ENCODE data around the gene LIFR.
"Not testable (repeated sequence)": the region's sequence is repeated elsewhere in the genome, so short reads cannot be mapped to it uniquely, and the experiment has no call there.

Gene LIFR

DNA sequence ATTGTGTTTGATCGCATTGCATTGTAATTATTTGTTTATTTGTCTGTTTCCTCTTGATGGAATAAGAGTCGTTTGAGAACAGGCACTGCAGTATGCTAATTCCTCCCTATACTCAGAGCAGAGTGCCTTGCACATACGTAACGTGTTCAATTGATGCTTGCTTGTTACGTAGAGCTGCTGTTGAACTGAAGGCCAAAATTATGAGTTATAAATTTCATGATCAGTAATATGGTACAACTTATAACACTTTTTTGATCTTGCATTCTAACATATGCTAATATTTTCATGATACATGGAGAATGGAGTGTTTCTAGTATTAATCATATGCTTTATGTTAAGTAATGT is 26.5 kb upstream of the LIFR start:
- DNase-seq: no peak

- no peak for DNase-seq
Measured at GRCh38 chr5:38582293-38582974, 26.0 kb upstream of the LIFR start.

DNA sequence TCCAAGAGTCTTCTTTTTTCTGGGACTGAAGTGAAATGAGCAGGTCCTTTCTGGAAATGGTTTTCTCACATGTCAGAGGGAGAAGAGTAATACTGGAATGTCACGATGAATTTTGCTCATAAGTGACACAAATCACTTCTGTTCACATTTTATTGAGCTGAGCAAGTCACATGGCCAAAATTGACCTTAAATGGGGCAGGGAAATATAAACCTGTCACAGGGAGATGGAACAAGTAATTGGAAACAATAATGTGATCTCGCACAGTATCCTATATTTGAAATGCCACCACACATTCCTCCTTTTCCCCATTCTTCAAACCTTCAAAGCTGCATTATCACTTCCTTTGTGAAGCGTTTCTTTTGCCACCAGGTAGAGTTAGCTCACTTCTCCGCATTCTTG is 25.2 kb upstream of the LIFR start:
- no peak for DNase-seq

DNA sequence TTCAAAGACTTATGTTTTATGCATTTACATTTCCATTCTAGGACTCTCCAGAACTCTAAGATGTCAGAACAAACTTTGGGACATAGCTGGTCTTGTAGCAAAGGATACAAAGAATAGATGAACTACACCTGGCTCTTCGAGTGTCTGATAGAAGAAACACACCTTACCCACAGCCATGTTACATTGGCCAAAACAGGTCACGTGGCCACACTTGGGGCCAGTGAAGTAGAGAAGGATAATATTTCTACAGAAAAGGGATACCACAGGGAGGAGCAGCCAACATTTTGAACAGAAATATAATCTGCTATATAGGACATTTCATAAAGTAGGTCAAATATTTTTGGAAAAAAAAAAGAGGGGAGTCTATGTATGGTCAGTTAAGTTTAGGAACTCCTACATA is 22.7 kb upstream of the LIFR start:
- DNase-seq: no peak

- no peak for DNase-seq
Measured at GRCh38 chr5:38576961-38577684, 20.7 kb upstream of the LIFR start.

- no peak for DNase-seq
Measured at GRCh38 chr5:38576442-38576841, 20.0 kb upstream of the LIFR start.

GRCh38 chr5:38575476-38575875 is 19.0 kb upstream of the LIFR start:
- DNase-seq: no peak

DNA sequence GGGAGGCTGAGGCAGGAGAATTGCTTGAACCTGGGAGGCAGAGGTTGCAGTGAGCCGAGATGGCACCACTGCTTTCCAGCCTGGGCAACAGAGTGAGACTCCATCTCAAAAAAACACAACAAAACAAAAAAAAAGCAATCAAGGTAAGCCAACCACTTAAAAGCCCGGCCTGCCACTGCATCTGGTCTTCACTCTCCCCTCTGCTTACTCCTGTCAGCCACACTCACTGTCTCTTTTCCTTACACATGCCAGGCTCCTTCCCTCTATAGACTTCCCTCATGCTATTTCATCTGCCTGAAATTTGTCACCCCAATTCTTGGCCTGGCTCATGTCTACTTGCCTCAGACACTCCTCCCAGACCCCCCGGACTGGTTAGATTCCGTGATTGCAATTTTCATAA is 17.6 kb upstream of the LIFR start:
- DNase-seq: no peak

DNA sequence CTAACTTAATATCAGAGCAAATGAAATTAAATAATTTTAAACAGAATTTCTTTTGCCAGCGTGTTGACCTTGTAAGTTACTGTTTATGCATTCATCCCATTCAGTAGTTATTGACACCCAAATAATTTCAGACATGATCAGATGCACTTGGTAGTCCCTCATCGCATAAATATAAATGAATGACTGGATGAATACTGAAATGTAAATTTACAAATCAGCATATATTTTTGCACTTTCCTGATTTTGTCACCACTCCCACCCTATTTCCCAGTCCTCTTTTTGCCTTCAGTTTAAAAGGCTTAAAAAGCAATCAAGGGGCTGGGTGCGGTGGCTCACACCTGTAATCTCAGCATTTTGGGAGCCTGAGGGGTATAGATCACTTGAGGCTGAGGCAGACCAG is 17.1 kb upstream of the LIFR start:
- DNase-seq: no peak

DNA sequence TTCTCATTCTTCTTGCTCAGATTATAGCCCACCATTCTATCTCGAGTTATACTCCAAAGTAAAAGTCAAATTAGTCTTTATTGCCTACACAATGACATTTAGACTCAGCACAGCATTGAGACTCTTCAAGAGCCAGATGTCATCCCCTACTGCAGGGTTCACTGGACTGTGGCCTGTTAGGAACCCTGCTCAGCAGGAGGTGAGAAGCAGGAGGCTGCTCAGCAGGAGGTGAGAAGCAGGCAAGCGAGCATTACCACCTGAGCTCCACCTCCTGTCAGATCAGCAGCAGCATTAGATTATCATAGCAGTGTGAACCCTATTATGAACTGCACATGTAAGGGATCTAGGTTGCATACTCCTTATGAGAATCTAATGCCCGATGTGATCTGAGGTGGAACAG is 12.7 kb upstream of the LIFR start:
- no peak for DNase-seq

- DNase-seq: not testable (repeated sequence)
Measured at GRCh38 chr5:38567306-38567705, 10.9 kb upstream of the LIFR start.

DNA sequence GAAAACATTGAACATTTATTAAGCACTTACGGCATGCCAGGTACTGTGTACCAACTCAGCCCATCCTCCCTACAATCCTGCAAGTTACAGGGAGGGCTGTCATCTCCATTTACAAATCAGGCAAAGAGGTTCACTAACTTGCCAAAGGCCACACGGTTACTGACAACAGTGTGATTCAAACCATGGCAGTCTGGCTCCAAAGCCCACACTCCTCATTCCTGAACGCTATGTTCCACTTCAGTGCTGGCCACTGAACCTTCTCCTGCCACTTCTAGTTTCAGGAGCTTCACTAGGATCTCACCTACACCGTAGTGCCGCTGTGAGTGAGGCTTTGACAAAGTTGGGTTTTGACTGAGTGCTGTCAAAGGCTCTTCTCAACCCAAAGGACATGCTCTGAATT is 7.2 kb upstream of the LIFR start:
- no peak for DNase-seq

DNA sequence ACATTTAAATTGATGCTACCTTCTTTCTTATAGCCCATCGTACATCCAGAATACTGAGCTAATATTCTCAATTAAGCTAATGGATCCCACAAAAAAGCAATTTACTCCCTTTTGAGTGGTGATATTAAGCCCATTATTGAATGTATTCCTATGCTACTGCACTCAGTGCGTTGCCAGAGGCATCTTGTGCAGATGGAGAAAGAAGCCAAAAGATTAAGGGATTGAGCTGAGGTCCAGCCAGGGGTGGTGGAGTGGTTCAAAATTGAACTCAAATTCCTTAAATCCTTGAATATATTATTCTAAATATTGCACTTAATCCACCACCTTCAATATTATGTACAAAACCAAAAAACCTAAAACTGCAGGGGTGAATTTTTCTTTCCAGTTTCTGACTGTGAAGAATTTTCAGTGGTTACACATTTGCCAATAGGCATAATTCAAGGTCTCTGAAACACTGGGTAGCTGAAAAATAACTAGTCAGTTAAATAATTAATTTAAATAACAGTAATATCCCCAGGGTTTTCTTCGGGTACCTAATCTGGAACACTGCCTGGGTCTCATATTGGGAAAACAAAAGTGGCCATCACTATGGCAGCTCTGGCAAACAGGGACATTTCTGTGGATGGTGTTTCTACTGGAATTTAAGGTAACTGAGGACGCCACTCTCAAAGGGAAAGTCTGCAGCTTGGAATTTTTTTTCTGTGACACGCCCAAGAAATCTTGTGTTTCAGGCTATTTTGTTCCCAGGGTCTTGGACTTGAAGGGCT is 6.2 kb upstream of the LIFR start:
- no peak for DNase-seq

GRCh38 chr5:38559428-38559827 is 3.0 kb upstream of the LIFR start:
- no peak for DNase-seq

GRCh38 chr5:38557792-38558191 is 1.3 kb upstream of the LIFR start:
- no peak for DNase-seq

DNA sequence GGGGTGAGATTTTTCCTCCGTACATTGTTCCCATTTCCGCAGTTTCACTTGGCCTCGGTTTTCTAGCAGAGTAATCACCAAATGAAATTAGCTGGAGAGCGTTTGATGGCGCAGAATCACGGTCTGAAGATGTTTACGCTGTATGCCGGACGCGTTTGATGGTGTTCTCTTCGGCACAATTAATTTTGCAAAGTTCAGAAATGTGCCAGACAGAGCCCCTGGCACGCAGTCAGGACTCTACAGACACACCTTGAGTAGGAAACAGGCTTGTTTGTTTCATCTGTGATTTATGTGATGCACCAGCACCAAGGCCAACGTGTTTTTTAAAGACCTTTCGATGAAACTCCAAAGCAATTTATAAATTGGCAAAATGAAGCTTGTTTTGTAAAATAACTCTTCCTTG is 863 bp upstream of the LIFR start:
- DNase-seq: peak in 3 of 58 donors; percentile 41 to 85 (median 74)

DNA sequence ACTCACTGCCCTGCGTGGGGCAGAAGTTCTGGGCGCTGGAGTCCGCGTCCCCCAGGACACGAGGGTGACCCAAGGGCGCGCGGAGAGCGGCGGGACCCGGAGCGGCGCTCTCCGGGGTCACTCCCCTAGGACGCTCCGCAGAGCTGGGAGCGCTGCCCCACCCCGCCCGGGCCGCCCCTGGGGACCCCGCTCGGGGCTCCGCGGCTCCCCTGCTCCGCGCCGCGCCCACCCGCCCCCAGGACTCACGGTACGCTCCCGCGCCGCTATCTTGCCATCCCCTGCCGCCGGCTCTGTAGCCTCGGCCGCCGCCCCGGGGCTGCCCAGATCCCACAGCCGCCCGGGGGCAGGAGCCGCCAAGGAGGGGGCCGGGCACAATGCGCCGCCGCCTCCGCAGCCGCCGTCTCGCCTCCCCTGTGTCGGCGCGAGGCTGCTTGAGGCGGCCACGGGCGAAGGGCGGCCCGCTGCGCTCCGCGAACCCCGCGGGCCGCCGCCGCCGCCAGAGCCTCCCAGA is 303 bp downstream of the LIFR start:
- DNase-seq: peak in 4 of 58 donors; percentile 33 to 73 (median 46)

DNA sequence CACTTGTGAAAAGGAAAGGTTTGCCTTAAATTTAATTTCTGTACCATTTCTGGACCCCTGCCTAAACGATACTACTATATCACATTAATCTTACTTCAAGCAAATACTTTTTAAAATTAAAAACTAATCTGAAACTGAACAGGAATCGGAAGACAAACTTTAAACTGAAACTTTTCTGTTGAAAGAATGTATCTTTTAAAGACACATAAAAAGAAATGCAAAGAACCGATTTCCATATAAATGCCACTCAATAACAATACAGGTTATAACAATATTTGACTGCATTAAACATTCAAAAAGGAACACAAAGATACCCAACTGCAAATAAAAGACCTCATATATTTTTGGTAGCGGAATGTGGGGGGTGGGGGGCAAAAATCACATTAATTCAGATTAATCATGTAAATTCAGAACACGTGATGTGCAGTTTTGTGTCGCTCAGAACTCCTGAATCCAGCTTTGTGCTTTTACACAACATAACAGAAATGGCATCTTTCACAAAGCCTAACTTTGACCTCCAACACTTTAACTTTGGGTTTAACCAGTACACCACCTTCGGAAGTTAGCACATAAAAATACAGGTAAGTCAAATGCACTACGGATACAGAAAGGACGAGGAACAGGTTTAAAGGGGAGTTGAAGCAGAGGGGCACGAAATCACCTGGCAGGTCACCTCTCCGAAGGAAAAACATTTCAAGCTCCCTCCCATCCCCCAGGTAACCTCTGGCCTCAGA is 925 bp downstream of the LIFR start:
- no peak for DNase-seq

DNA sequence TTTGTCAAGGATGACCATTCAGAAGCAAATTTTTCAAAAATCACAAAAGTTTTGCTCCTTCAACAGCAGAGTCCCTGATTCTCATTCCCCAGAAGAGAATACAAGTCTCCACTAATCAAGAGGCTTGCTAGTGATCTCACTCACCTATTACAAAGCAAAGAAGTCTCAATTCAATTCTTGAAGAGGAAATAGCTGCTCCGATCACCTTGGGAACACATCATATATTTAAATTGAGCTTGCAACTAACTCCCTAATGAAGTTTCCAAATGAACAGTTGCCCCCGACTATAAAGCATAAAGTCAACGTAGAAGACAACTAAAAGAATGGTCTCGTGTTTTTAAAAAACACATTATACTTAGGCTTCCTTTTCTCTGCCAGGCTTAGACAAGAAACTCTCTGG is 1.6 kb downstream of the LIFR start:
- DNase-seq: no peak

GRCh38 chr5:38554403-38554802 is 2.0 kb downstream of the LIFR start:
- no peak for DNase-seq

GRCh38 chr5:38553001-38553521 is 3.4 kb downstream of the LIFR start:
- no peak for DNase-seq

Measured in anterior cingulate cortex (tissue), 58 donors.